Measurements from ENCODE around the gene DMRTC1B. TPM values are rescaled to one million over a fixed set of nuclear protein-coding genes. Genes with fewer than 3 reads are reported as not detected.

The DMRTC1B gene
- total RNA-seq: not detected in 2 replicates

DNA sequence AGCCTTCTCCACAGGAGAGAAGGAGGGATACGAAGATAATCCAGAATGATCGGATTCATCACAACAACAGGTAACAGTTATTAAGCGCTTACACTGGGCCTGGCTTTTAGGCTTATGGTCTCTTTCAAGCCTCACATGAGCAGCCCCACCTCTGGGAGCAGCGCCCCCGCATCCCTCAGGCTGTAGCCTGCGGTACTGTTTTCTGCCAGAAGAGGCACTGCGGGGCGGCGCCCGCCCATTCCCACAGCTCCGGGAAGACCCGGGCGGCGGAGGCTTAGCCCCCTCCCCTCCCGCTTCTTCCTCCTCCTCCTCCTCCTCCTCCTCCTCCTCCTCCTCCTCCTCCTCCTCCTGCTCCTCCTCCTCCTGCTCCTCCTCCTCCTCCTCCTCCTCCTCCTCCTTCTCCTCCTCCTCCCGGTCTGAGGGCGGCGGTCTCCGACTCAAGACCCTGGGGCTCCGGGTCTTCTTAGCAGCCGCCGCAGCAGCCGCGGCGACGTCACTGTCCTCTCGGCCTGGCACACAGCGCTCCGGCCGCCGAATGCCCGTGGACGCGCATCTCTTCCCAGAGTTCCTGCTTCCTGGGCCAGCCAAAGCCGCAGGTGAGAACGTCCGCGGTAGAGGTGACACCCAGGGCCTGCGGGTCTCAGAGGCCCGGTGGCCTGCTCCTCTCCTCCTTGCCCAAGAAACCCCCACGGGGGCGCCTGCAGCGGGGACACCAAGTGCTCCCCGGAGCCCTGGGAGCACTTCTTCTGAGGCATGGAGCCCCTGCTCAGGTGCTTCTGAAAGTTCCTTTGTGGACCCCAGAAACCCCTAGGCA lies at the start of gene DMRTC1B:
DMRTC1B (plus strand) TSS at position 238 of the 814 bp plus-strand sequence. CDS start 68,246 bp downstream, outside the sequence.

GRCh38 chrX:72782560-72782959 lies 5.9 kb downstream of the DMRTC1B start, which contains the start of gene FAM236B:
Gene FAM236B, minus strand, starts transcription at chrX:72782660. Its CDS starts 100 bp downstream, at chrX:72782560.

GRCh38 chrX:72808110-72808509 lies 31.4 kb downstream of the DMRTC1B start, which contains the start of gene FAM236D:
Gene FAM236D, minus strand, starts transcription at chrX:72808210. Its CDS starts 100 bp downstream, at chrX:72808110.

Other genes starting within 250 kb of the DMRTC1B start
- 28.6 and 36.4 TPM in 2 replicates for gene HDAC8, start 204.0 kb upstream of the DMRTC1B start, total RNA-seq
- gene PHKA1, start 62.6 kb upstream of the DMRTC1B start, total RNA-seq: 5.0 and 6.2 TPM in 2 replicates
- not detected in 2 replicates for gene FAM236B, start 5.8 kb downstream of the DMRTC1B start, total RNA-seq
- gene FAM236D, start 31.3 kb downstream of the DMRTC1B start, total RNA-seq: not detected in 2 replicates
- not detected in 2 replicates for gene FAM236C, start 135.7 kb downstream of the DMRTC1B start, total RNA-seq
- gene FAM236A, start 161.3 kb downstream of the DMRTC1B start, total RNA-seq: not detected in 2 replicates
- not detected in 2 replicates for gene DMRTC1, start 166.9 kb downstream of the DMRTC1B start, total RNA-seq
- not detected in 2 replicates for gene PABPC1L2B, start 226.0 kb downstream of the DMRTC1B start, total RNA-seq

Data from regular cardiac myocyte (primary cell).